Measurements from ENCODE around the gene TMEM235.
A peak's percentile ranks its signal among the peaks of the same experiment; 100 is the strongest.

Gene TMEM235

GRCh38 chr17:78255029-78255656, 23.7 kb downstream of the TMEM235 start:
- no peak for DNase-seq (ENCODE audit: low read depth in 2 of 2)

DNA sequence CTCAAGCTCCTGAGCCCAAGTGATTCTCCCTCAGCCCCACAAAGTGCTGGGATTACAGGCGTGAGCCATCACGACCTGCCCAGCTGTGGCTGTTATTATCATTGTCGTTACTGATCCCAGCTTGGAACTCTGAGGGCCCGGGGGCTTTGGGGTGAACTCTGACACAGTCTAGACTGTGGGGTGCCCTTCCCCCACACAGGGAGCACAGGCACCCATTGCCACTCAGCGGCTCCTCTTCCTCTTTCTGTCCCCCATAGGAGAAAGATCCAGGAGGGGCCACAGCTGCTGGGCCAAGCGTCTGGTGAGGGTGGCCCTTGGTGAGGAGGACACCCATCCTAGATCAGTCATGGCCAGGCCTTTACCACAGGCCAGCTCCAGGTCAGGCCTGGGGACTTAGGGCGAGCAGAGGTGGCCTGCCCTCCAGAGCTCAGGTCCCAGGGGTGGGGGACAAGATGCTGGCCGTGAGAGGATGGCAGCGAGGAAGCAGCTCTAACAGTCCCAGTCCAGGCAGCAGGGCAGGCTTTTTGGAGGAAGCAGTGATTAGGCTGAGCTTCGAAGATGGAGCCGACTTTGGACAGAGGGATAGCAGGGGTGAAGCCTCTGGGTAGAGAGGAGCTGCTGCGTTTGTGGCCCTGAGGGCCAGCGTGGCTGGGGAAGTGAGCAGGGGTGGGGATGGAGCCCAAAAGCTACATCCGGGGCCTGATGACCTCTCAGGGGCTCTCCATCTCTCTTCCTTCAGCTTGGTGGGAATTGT, 24.7 kb downstream of the TMEM235 start:
- DNase-seq (ENCODE audit: low read depth in 2 of 2) = no peak

DNA sequence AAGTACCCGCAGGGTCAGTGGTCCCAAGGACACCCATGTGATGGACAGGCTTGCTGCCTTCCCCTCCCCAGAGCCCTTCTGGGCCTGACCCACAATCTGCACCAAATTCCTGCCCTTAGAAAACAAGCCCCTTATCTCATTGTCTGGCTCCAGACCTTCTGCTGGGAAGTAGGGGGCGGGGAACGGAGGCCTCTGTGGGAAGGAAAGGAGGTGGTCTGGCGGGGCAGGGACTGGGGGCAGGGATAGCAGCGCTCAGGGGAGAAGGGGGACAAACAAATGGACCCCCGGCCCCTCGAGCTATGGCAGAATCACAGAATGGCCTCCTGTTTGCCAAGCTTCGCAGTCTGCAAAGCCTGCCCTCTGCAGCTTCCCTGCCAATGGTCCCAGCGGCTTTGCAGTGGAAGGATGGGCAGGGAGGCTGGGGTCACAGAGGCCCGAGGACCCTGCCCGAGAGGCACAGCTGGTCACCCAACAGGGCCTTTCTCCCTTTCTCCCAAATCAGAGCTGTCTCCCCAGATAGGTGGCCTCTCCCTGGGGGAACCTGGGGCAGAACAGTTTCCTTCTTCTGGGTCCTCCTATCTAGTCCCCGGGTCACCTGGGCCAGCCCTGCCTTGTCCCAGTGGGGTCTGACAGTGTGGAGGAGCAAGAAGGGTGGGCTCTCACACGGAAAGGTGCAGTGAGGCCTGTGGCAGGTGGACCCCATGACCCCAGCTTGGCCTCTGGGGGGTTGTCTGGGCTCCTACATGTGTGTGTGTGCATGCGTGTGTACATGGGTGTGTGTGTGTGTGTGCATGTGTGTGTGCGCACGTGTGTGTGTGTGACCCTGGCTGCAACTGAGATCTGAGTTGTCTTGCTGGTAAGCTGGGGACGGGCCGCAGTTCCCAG, 25.5 kb downstream of the TMEM235 start:
- no peak for DNase-seq (ENCODE audit: low read depth in 2 of 2)

DNA sequence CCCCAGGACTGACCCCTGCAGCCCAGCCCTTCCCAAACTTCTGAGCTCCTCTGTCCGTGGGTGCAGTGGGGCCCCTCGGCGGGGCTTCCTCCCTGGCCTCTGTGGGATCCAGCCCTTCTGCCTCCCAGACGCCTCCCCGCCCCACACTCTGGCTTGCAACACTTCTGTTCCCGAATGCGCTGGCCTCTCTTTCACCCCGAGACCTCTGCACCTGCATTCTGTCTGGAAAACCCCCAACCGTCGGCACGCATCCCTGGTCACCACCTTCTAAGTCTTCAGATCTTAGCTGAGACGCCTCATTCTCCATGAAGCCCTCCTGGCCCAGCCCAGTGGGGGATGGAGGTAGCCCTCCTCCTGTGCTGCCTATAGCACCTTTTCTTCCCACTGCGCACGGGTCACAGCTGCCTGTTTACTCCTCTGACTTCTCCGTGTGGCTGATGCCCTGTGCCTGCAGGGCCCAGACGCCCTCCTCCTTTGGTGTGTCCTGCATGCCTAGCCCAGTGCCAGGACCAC, 26.4 kb downstream of the TMEM235 start:
- DNase-seq (ENCODE audit: low read depth in 2 of 2) = no peak

DNA sequence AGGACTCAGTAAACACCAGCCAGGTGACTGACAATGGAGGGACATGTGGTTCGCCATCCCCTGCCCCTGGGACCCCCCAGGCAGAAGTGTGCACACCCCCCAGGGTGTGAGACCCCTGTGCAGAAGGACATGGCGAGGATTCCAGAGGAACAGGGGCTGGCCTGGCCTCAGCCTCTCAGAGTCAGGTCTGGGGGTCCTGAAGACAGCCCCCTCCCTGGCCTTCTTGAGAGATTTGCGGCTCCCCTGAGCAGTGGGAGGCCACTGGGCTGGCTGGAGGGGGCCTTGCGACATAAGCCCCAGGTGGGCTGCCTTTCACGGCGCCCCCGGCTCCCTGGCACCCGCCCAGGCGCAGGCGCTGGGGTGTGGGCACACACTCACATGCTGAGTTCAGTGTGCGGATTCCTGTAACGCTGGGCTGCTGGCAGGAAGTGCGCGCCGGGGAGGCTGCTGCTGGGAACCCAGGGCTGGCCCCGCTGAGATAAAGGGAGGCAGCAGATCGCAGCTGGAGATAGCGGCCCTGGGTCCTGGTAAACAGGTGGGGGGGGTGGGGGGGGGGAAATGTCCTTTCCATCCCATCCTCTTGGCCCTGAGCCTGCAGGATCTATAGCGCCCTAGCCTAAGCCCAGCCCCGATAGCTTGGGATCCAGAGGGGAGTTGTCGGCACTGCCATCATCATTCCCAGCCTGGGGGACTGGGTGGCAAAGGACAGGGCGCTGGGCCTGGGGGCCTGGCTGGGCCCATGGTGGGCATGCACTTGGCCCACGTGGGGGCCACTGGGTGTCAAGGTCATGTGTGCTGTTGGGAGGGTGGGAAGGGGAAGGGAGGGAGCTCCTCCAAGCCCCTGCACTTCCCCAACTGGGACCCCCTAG, 27.1 kb downstream of the TMEM235 start:
- DNase-seq (ENCODE audit: low read depth in 2 of 2) = peak; percentile 25 to 51

GRCh38 chr17:78259192-78259554, 27.7 kb downstream of the TMEM235 start:
- DNase-seq (ENCODE audit: low read depth in 2 of 2) = no peak

DNA sequence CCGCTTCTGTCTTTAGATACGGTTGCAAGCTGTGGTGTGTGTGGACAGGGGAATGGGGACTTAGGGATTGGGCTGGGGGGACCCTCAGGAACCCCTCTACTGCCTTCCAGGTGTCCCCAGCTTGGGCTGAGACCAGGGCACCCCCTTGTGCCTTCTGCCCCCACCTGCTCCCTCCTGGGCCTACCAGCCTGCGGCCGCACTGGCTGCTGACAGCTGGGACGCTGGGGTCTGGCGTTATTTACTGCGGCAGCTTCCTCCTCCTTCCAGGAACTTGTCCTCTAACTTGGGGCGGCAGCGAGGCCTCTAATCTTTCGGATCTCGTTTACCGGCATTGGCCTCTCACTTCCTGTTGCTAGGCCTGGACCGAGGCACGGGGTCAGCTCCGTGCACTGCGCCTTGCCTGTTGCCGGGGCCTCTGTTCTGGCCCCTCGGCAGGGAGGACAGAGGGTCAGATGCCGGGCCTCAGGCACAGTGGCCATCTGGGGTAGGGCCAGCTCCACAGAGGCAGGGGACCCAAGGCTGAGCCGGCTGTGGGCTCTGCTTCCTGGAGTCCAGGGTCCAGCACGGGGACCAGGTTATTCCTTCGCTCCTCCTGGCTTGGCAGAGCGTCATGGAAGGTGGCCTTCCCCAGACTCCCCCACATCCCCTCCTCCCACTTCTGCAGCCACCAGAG, 31.8 kb downstream of the TMEM235 start:
- DNase-seq (ENCODE audit: low read depth in 2 of 2) = no peak

- DNase-seq (ENCODE audit: low read depth in 2 of 2) = no peak
Observed at GRCh38 chr17:78263736-78264340, 32.4 kb downstream of the TMEM235 start.

- DNase-seq (ENCODE audit: low read depth in 2 of 2) = no peak
Observed at GRCh38 chr17:78264590-78264989, 33.2 kb downstream of the TMEM235 start.

- no peak for DNase-seq (ENCODE audit: low read depth in 2 of 2)
Observed at GRCh38 chr17:78265121-78265520, 33.7 kb downstream of the TMEM235 start.

- DNase-seq (ENCODE audit: low read depth in 2 of 2) = no peak
Observed at GRCh38 chr17:78266231-78266631, 34.8 kb downstream of the TMEM235 start.

GRCh38 chr17:78266771-78267170, 35.3 kb downstream of the TMEM235 start:
- DNase-seq (ENCODE audit: low read depth in 2 of 2) = no peak

DNA sequence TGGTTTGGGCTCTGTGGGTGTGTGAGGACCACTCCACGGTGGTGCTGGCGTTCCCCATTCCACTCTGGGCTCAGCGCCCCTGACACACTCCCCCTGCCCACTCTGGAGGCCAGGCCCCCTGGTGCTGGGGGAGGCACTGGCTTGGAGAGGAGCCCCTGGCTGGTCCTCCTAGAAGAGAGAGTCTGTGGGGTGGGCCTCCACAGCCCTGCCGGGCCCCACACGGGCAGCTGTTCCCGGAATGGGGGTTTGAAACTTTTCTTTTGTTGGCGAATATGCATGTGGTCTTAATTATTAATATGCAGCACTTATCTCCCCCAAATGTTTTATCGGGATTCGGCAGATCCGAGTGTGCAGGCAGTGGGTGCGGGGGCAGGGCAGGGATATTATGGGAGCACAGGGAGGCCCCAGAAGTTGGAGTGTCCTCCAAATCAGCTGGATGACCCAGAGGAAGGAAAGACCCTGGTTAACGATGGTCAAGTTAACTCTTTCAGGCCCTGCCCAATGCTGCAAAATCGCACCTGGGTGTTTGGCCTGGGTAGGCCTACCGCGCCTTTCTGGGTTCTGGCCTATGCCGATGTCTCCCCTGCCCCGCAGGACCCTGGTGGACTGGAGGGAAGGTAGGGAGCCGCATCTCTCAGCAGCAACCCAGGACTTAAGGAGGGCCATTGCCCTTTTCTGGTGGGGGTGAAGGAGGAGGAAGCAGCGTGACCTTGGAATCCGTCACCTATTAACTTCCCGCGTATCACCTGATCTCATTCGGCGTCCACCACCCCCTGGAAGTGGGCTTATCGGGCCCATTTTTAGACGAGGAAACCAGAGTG, 36.0 kb downstream of the TMEM235 start:
- DNase-seq (ENCODE audit: low read depth in 2 of 2) = no peak

- no peak for DNase-seq (ENCODE audit: low read depth in 2 of 2)
Observed at GRCh38 chr17:78268191-78268874, 36.9 kb downstream of the TMEM235 start.

GRCh38 chr17:78268951-78269905, 37.8 kb downstream of the TMEM235 start:
- DNase-seq (ENCODE audit: low read depth in 2 of 2) = no peak

DNA sequence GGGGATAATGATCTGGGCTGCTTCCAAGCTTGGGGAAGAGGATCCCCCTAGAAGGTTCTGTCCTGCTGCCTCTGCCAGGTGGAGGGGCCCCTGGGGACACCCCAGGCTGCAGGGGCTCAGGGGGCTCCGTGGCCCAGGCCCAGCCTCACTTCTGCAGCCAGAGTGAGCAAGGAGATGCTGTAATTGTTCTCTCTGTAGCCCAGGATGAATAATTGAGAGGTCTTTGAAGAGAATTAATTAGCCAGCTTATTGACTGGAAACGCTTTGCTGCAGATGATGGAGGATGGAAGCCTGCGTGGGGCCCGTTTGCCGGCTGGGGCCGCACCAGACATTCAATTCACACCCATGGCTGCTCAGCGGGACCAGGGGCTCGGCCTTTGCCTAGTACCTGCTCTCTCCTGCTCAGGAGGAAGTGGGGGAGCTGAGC, 38.5 kb downstream of the TMEM235 start:
- no peak for DNase-seq (ENCODE audit: low read depth in 2 of 2)

DNA sequence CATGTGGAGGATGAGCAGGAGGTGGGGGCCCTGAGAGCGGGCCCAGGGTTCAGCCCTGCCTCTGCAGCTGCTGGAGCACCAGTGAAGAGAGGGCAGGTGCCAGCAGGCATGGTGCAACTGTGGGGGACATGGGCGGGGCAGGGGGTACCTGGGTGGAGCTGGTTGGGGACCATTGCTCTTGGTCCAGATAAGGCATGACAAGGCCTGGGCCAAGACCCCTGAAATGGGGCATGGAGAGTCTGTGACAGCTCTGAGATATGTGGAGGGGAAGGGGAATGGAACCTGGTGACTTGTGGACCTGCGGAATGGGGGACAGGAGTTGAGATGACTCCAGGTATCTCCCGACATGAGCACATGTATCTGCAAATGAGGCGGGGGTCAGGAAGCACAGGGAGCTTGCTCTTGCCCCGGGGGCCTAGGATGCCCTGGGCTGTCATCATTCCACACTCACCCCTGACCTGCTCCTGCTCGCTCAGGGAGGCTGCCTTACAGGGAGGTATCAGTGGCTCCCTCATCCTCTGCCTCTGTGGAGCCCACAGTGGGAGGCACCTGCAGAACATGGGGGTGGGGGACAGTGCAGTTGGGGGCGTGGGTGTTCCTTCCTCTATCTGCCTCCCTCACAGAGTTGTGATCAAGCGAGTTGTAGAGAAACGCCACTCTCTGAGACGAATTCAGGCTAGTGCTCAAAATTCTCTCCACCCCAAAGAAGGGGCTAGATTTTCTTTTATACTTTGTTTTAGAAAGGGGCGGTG, 40.2 kb downstream of the TMEM235 start:
- DNase-seq (ENCODE audit: low read depth in 2 of 2) = no peak
